Activated T-helper 9 cell treated with anti-CD3 and anti-CD28 coated beads, Interleukin-2, amount 50 U/mL, for 16 hours (primary cell): ENCODE measurements around the gene PKMYT1.

Source experiments
- DNase-seq: peaks from one replicate; pipeline ENCODE4 v3.0.0-alpha.2; 2020; ENCODE audit warnings: low read depth

The PKMYT1 gene

GRCh38 chr16:2980227-2981176 lies at the start of gene PKMYT1:
Gene PKMYT1, minus strand, starts transcription at chr16:2980446. Its CDS starts 789 bp downstream, at chr16:2979657.
- DNase-seq, result peak; percentile 91

DNA sequence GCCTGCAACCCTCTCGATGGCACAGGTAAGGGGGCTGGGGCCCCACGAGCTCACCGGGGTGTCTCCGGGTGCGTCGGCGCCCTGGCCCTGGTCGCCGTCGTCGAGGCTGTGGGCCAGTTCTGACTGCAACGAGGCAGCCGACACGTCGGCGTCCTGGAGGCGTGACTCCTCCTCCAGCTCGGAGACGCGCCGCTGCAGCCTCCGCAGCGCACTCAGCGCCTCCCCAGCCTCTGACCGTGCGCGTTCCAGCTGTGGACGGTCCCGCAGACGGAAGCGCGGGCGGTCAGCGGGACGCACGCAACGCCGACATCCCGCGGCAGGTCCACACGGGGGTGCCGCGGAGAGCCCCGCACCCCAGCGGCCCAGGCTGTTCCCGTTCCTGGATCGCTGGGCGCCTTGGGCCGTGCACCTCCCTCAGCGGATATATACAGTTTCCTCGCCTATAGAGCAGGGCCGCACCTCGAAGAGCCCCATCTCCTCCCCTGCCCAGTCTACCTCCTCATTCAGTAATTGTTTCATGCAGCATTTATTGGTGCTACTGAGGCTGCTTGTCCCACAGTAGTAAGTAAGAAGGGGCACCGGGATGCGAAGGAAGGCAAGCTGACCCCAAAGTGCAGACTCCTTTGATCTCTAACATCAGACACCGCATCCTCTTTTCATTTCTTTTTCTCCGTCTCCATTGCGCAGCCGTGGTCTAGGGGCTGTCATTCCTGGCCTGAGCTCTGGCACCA lies 49.4 kb upstream of the PKMYT1 start:
- DNase-seq, result peak; percentile 25

- no peak for DNase-seq
Observed at GRCh38 chr16:3028716-3029319, 48.6 kb upstream of the PKMYT1 start.

- DNase-seq, result peak; percentile 84
Observed at GRCh38 chr16:3027983-3028715, 47.9 kb upstream of the PKMYT1 start.

DNA sequence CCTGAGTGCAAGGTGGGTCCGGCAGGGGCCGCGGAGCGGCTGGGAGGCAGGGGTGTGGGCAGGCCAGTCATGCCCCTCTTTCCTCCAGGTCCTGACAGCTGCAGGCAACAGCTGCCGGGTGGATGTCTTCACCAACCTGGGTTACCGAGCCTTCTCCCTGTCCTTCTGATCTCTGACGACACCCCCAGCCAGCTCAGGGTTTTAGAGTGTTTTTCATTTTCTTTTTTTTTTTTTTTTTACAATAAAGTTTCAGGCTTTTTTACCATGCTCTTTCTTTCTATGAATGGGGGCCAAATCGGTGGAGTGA lies 47.2 kb upstream of the PKMYT1 start:
- DNase-seq, result no peak

DNA sequence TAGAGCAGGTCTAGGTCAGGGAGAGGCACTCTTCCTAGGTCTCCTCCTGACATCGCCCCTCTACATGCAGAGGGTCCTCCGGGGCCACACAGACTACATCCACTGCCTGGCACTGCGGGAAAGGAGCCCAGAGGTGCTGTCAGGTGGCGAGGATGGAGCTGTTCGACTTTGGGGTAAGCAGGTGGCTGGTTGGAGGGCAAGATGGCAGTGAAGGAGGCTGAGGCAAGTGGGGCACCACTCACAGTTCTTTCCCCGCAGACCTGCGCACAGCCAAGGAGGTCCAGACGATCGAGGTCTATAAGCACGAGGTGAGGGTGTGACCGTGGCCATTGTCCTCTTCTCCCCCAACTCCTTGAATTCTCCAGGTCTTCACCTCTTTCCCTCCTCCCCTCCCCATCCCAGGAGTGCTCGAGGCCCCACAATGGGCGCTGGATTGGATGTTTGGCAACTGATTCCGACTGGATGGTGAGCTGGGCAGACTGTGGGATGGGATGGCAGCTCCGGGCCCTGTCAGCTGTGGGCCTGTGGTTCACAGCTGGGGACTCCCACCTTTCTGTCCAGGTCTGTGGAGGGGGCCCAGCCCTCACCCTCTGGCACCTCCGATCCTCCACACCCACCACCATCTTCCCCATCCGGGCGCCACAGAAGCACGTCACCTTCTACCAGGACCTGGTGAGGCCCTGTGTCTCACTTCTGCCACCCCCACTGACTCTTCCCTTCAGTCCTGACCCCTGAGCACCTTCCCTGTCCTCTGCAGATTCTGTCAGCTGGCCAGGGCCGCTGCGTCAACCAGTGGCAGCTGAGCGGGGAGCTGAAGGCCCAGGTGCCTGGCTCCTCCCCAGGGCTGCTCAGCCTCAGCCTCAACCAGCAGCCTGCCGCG lies 46.6 kb upstream of the PKMYT1 start:
- DNase-seq, result no peak

DNA sequence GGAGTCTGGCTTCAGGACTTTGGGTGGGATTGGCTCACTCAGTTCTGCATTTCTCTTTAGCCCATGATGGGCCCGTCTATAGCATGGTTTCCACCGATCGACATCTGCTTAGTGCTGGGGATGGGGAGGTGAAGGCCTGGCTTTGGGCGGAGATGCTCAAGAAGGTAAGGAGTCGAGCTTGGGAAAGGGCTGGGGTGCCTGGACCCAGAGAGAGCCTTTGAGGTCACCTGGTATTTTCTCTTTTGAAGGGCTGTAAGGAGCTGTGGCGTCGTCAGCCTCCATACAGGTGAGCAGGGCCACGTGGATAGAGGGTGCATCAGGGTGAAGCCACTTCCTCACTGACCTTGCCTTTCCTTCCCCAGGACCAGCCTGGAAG lies 45.7 kb upstream of the PKMYT1 start:
- no peak for DNase-seq

GRCh38 chr16:3025032-3026002 lies 45.1 kb upstream of the PKMYT1 start:
- no peak for DNase-seq

DNA sequence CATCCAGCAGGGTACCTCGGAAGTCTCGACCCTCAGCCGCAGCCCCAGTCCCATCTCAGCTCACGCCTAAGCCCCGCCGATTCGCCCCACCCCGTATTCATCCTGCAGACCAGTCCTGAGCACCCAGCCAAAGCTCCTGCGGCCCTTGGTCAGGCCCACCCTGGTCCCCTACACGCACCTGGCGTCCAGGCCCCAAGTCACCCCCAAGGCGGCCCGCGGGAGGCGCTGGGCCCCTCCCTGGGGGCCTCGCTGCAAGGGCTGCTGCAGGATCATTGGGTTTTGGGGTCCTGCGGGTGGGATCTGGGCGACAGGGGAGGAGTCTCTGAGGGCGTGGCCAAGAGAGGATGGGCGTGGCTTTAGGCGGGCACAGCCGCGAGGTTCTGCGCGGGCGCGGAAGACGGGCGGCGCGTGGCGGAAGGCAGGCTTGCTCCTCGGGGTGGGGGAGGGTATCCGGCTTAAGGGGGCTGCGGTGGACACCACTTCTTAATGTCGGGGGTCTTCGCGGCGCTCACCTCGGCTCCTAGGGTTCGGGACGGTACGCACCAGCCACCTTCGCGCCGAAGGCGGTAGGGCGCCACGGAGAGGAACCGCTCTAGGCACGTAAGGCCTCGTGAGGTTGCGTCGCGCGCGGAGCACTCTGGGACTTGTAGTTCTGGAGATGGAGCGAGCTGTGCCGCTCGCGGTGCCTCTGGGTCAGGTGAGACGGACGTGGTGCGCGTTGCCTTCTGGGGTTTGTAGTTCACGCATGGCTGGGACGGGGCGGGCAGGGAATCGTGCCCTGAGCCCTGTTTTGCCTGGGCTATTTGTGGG lies 43.6 kb upstream of the PKMYT1 start, which contains the start of the genes HCFC1R1 and THOC6:
TSS of gene HCFC1R1 (minus strand) at position 274 of the 810 bp plus-strand sequence. CDS start at position 273, 1 bp downstream.
TSS of gene THOC6 (plus strand) at position 367 of the 810 bp plus-strand sequence. CDS start at position 659, 292 bp downstream.
- peak; percentile 93 for DNase-seq

DNA sequence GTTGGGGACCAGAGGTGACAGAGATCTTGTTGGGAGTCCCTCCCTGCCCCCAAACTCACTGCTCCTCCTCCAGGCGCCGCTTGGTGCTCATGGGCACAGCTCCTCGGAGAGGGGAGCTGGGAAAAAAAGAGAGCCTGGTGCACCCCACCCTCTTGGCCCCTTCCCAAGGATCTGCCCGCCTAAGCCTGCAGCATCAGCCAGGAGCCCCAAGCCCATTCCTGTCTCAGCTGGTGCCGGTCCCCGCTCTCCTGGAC lies 43.1 kb upstream of the PKMYT1 start:
- DNase-seq, result no peak

GRCh38 chr16:3022684-3023414 lies 42.6 kb upstream of the PKMYT1 start:
- DNase-seq, result no peak

GRCh38 chr16:3022208-3022683 lies 42.0 kb upstream of the PKMYT1 start:
- peak; percentile 89 for DNase-seq

DNA sequence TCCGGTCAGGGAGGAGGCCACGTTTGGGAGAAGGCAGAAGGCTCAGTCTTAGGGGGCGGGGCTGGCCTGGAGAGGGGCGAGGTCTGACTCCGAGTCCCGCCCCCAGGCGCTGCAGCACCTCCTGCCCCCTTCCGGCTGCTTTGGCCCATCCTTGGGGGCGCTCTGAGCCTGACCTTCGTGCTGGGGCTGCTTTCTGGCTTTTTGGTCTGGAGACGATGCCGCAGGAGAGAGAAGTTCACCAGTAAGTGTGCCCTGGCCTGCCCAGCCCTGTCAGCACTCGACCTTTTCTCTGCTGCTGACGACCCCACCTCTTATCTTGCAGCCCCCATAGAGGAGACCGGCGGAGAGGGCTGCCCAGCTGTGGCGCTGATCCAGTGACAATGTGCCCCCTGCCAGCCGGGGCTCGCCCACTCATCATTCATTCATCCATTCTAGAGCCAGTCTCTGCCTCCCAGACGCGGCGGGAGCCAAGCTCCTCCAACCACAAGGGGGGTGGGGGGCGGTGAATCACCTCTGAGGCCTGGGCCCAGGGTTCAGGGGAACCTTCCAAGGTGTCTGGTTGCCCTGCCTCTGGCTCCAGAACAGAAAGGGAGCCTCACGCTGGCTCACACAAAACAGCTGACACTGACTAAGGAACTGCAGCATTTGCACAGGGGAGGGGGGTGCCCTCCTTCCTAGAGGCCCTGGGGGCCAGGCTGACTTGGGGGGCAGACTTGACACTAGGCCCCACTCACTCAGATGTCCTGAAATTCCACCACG lies 41.4 kb upstream of the PKMYT1 start:
- peak; percentile 76 for DNase-seq

- DNase-seq, result peak; percentile 63
Observed at GRCh38 chr16:3020604-3021448, 40.6 kb upstream of the PKMYT1 start.

- peak; percentile 59 for DNase-seq
Observed at GRCh38 chr16:3020247-3020603, 40.0 kb upstream of the PKMYT1 start, which contains the start of gene TNFRSF12A. Gene TNFRSF12A, plus strand, starts transcription at chr16:3020368. Its CDS starts 30 bp downstream, at chr16:3020398.

GRCh38 chr16:3019594-3020246 lies 39.5 kb upstream of the PKMYT1 start:
- no peak for DNase-seq
